Measurements from ENCODE around the gene LEFTY1.

- TF ChIP-seq CTCF (IDR thresholded peaks at IDR 0.05; ENCODE audit: poor library complexity), result no peak
- TF ChIP-seq EZH2phosphoT487 (IDR thresholded peaks at IDR 0.05; ENCODE audit: low read depth, severe bottlenecking, unreplicated experiment), result no peak
- TF ChIP-seq EZH2 (IDR thresholded peaks at IDR 0.05; ENCODE audit: borderline replicate concordance), result no peak
Observed at GRCh38 chr1:225914947-225915346, 26.0 kb upstream of the LEFTY1 start.

All from hepatocyte (in vitro differentiated cells).